ENCODE measurements around the gene FIS1.
"Not testable (repeated sequence)": the region's sequence is repeated elsewhere in the genome, so short reads cannot be mapped to it uniquely, and the experiment has no call there.

DNA sequence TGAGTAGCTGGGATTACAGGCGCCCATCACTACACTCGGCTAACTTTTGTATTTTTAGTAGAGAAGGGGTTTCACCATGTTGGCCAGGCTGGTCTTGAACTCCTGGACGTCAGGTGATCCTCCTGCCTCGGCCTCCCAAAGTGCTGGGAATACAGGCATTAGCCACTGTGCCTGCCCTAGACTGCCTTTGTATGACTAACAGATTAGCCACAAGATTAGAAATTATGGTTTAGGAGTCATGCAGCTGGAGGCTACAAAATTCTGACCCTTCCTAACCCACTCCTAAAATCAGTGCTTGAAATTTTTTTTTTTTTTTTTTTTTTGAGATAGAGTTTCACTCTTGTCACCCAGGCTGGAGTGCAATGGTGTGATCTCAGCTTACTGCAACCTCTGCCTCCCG lies 47.7 kb upstream of the FIS1 start:
- TF ChIP-seq FOSL1, SIN3A (IDR thresholded peaks at IDR 0.05; ENCODE audit: low read depth): not testable (repeated sequence)
